ENCODE data around the gene PHF21B.

- TF ChIP-seq, protein P1, sequence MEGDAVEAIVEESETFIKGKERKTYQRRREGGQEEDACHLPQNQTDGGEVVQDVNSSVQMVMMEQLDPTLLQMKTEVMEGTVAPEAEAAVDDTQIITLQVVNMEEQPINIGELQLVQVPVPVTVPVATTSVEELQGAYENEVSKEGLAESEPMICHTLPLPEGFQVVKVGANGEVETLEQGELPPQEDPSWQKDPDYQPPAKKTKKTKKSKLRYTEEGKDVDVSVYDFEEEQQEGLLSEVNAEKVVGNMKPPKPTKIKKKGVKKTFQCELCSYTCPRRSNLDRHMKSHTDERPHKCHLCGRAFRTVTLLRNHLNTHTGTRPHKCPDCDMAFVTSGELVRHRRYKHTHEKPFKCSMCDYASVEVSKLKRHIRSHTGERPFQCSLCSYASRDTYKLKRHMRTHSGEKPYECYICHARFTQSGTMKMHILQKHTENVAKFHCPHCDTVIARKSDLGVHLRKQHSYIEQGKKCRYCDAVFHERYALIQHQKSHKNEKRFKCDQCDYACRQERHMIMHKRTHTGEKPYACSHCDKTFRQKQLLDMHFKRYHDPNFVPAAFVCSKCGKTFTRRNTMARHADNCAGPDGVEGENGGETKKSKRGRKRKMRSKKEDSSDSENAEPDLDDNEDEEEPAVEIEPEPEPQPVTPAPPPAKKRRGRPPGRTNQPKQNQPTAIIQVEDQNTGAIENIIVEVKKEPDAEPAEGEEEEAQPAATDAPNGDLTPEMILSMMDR (IDR thresholded peaks at IDR 0.05): no peak
- TF ChIP-seq POLR2AphosphoS5 (IDR thresholded peaks at IDR 0.05; ENCODE audit: low read depth, low read length) (no peak), TCF7L2 (IDR thresholded peaks at IDR 0.05; ENCODE audit: low read depth, low read length) (no peak), SIN3A (IDR thresholded peaks at IDR 0.05; ENCODE audit: borderline replicate concordance, insufficient read depth, low read depth, low read length) (no peak)
- TF ChIP-seq, protein P2, sequence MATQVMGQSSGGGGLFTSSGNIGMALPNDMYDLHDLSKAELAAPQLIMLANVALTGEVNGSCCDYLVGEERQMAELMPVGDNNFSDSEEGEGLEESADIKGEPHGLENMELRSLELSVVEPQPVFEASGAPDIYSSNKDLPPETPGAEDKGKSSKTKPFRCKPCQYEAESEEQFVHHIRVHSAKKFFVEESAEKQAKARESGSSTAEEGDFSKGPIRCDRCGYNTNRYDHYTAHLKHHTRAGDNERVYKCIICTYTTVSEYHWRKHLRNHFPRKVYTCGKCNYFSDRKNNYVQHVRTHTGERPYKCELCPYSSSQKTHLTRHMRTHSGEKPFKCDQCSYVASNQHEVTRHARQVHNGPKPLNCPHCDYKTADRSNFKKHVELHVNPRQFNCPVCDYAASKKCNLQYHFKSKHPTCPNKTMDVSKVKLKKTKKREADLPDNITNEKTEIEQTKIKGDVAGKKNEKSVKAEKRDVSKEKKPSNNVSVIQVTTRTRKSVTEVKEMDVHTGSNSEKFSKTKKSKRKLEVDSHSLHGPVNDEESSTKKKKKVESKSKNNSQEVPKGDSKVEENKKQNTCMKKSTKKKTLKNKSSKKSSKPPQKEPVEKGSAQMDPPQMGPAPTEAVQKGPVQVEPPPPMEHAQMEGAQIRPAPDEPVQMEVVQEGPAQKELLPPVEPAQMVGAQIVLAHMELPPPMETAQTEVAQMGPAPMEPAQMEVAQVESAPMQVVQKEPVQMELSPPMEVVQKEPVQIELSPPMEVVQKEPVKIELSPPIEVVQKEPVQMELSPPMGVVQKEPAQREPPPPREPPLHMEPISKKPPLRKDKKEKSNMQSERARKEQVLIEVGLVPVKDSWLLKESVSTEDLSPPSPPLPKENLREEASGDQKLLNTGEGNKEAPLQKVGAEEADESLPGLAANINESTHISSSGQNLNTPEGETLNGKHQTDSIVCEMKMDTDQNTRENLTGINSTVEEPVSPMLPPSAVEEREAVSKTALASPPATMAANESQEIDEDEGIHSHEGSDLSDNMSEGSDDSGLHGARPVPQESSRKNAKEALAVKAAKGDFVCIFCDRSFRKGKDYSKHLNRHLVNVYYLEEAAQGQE (IDR thresholded peaks at IDR 0.05; ENCODE audit: insufficient read depth in 1 of 2, low read depth in 2 of 2, low read length in 1 of 2): no peak
Measured at GRCh38 chr22:44846726-44847275, 163.0 kb downstream of the PHF21B start.
